DOHH2 (cell line): ENCODE results near the gene ATAD2B.

Experiments used
- CTCF ChIP-seq: fragments of 200-600 bp; sonication (generic); IDR thresholded peaks from one replicate; pipeline ENCODE4 v1.5.1; 2014; ENCODE audit warnings: antibody characterized with exemption, mild to moderate bottlenecking, low read depth, low read length; ENCODE audit not compliant: poor library complexity, severe bottlenecking
- EZH2phosphoT487 ChIP-seq: fragments of 200-600 bp; sonication (generic); IDR thresholded peaks from 2 replicates; pipeline ENCODE4 v1.6.1; 2017; ENCODE audit warnings: borderline replicate concordance, mild to moderate bottlenecking, antibody characterized with exemption, low read length, moderate library complexity, mixed read lengths

- TF ChIP-seq CTCF (no peak), EZH2phosphoT487 (no peak)
Observed at GRCh38 chr2:23698721-23699579, 228.0 kb downstream of the ATAD2B start.
